ENCODE data around the gene RMRP. TPM values are rescaled to one million over a fixed set of nuclear protein-coding genes. Genes with fewer than 3 reads are reported as not detected.
A peak's percentile ranks its signal among the peaks of the same experiment; 100 is the strongest.

RMRP gene
- total RNA-seq, 1 donor from 2014 or later: 16,487 TPM

DNA sequence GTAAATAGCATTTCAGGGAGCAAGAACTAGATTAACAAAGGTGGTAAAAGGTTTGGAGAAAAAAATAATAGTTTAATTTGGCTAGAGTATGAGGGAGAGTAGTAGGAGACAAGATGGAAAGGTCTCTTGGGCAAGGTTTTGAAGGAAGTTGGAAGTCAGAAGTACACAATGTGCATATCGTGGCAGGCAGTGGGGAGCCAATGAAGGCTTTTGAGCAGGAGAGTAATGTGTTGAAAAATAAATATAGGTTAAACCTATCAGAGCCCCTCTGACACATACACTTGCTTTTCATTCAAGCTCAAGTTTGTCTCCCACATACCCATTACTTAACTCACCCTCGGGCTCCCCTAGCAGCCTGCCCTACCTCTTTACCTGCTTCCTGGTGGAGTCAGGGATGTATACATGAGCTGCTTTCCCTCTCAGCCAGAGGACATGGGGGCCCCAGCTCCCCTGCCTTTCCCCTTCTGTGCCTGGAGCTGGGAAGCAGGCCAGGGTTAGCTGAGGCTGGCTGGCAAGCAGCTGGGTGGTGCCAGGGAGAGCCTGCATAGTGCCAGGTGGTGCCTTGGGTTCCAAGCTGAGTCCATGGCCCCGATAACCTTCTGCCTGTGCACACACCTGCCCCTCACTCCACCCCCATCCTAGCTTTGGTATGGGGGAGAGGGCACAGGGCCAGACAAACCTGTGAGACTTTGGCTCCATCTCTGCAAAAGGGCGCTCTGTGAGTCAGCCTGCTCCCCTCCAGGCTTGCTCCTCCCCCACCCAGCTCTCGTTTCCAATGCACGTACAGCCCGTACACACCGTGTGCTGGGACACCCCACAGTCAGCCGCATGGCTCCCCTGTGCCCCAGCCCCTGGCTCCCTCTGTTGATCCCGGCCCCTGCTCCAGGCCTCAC, 15.6 kb upstream of the RMRP start, which contains the start of gene CA9:
TSS of gene CA9 (plus strand) at position 797 of the 893 bp plus-strand sequence. CDS start at position 829, 32 bp downstream.
- Mint-ChIP-seq H3K9me3 (ENCODE audit: low read depth) (no peaks in the 10 kb centered on the region), H3K4me1 (ENCODE audit: low read depth) (peaks cover 8% of the 10 kb centered on the region), H3K27ac (peak within 1 kb of the TSS; percentile 45), H3K4me3 (ENCODE audit: low read depth) (peak within 1 kb of the TSS; percentile 68), H3K36me3 (ENCODE audit: insufficient read depth) (no peaks in the 10 kb centered on the region), H3K27me3 (peaks cover 16% of the 10 kb centered on the region)
- TF ChIP-seq, protein P1, sequence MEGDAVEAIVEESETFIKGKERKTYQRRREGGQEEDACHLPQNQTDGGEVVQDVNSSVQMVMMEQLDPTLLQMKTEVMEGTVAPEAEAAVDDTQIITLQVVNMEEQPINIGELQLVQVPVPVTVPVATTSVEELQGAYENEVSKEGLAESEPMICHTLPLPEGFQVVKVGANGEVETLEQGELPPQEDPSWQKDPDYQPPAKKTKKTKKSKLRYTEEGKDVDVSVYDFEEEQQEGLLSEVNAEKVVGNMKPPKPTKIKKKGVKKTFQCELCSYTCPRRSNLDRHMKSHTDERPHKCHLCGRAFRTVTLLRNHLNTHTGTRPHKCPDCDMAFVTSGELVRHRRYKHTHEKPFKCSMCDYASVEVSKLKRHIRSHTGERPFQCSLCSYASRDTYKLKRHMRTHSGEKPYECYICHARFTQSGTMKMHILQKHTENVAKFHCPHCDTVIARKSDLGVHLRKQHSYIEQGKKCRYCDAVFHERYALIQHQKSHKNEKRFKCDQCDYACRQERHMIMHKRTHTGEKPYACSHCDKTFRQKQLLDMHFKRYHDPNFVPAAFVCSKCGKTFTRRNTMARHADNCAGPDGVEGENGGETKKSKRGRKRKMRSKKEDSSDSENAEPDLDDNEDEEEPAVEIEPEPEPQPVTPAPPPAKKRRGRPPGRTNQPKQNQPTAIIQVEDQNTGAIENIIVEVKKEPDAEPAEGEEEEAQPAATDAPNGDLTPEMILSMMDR (IDR thresholded peaks at IDR 0.05; ENCODE audit: unreplicated experiment): no peak
- DNase-seq (ENCODE audit: low spot score, unreplicated experiment): no peak

DNA sequence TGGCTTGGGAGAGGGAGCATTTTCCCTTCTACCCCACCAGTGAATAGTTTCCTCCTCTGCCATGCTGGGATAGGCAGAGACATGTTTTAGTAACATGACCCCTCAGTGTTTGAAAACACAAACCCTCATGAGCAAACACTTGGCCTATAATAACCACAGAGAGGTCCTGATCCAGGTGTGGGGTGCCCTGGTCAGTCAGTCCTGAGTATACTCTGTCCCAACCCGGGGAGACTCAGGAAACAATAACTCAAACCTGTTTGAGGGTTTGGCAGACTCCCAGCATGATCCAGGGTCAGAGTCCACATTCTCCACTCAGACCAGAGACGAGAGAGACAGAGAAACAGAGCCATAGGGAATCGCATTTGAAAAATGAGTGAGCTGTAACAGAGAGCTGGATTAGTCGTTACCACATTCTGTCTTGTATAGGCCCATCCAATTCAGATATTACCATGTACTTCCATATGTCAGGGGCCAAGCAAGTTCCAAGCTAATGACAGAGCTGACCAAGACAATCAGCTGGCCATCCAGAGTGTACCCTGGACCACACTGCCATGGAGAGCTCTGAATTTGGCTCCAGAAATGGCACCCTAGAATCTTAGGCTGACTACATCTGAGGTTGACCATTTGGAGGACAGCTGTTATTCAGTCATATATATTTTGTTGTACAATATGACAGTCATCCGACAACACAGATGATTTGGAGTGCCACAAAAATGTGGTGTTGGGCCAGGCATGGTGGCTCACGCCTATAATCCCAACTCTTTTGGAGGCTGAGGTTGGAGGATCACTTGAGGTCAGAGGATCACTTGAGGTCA, 11.7 kb upstream of the RMRP start:
- TF ChIP-seq, protein P1 (IDR thresholded peaks at IDR 0.05; ENCODE audit: unreplicated experiment): no peak
- DNase-seq (ENCODE audit: low spot score, unreplicated experiment): no peak
- Mint-ChIP-seq H3K9me3 (ENCODE audit: low read depth) (no peaks in the 10 kb centered on the region), H3K4me1 (ENCODE audit: low read depth) (peaks cover 4% of the 10 kb centered on the region), H3K27ac (peak overlapping the region; percentile 18), H3K4me3 (ENCODE audit: low read depth) (no peak overlapping the region), H3K27me3 (peaks cover 7% of the 10 kb centered on the region), H3K36me3 (ENCODE audit: insufficient read depth) (no peaks in the 10 kb centered on the region)

DNA sequence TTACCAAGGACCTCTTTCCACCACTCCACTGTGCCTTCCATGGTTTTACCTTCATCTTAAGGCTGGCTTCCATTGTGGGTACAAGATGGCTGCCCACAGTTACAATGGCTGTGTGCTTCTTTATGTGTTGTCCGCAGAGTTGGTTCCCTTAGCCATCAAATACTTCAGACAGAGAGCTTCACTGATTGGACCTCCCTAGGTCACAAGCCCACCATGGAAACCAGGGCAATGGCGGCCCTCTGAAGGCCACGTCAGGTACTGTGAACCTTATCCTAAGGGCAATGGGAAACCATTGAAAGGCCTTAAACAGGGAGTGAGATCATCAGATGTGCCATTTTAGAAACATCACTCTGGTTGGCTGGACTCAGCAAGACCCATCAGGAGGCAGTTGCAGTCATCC, 10.1 kb upstream of the RMRP start:
- Mint-ChIP-seq H3K4me1 (ENCODE audit: low read depth) (peaks cover 6% of the 10 kb centered on the region), H3K4me3 (ENCODE audit: low read depth) (no peak overlapping the region), H3K27me3 (no peaks in the 10 kb centered on the region), H3K9me3 (ENCODE audit: low read depth) (no peaks in the 10 kb centered on the region), H3K27ac (no peak overlapping the region), H3K36me3 (ENCODE audit: insufficient read depth) (no peaks in the 10 kb centered on the region)
- TF ChIP-seq, protein P1 (IDR thresholded peaks at IDR 0.05; ENCODE audit: unreplicated experiment): no peak
- DNase-seq (ENCODE audit: low spot score, unreplicated experiment): no peak

DNA sequence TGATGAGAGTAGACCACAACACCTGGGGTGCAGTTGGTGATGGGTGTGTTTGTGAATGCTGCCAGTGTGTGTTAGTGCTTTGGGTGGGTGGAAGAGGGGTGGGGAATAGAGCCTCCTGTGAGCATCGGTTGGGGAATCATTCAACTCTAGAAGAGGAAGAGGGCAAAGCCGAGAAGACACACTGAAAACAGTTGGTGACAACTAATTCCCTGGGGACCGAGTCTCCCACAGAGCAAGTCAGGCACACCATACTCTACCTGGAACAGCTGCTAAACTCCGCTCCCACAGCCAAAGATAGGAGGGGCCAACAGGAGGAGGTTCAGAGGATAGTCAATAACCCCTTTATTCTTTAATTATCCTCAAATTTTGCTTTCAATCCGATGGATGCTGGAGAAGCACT, 8.7 kb upstream of the RMRP start:
- Mint-ChIP-seq H3K36me3 (ENCODE audit: insufficient read depth) (peaks cover 4% of the 10 kb centered on the region), H3K27ac (no peak overlapping the region), H3K27me3 (no peaks in the 10 kb centered on the region), H3K4me3 (ENCODE audit: low read depth) (no peak overlapping the region), H3K9me3 (ENCODE audit: low read depth) (no peaks in the 10 kb centered on the region), H3K4me1 (ENCODE audit: low read depth) (peaks cover 6% of the 10 kb centered on the region)
- DNase-seq (ENCODE audit: low spot score, unreplicated experiment): no peak
- TF ChIP-seq, protein P1 (IDR thresholded peaks at IDR 0.05; ENCODE audit: unreplicated experiment): no peak

DNA sequence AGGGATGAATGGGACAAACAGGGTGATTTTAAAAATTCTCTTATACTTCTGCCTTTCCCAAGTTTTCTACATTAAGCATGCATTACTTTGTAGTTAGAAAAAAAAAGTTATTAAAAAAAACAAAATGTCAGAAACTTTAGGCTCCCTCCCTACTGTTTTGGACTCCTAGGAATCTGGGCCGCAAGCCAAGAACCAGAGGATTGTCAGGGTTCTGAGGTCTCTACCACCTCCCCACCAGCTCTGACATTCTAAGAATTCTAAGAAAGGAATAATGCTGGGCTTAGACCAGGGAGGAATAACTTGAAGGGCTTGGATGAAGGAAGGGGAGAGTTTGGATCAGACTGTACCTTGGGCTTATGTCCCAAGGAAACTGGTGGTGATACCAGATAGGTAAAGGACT, 8.2 kb upstream of the RMRP start:
- Mint-ChIP-seq H3K9me3 (ENCODE audit: low read depth) (no peaks in the 10 kb centered on the region), H3K27me3 (no peaks in the 10 kb centered on the region), H3K4me1 (ENCODE audit: low read depth) (peaks cover 6% of the 10 kb centered on the region), H3K4me3 (ENCODE audit: low read depth) (peak overlapping the region; percentile 81), H3K27ac (no peak overlapping the region), H3K36me3 (ENCODE audit: insufficient read depth) (peaks cover 4% of the 10 kb centered on the region)
- TF ChIP-seq, protein P1 (IDR thresholded peaks at IDR 0.05; ENCODE audit: unreplicated experiment): no peak
- DNase-seq (ENCODE audit: low spot score, unreplicated experiment): no peak
